Fibroblast of pulmonary artery (primary cell): ENCODE data around the gene PSORS1C2.

Experiments used
- DNase-seq: peaks from one replicate; pipeline ENCODE4 v3.0.0-alpha.2; 2010; ENCODE audit warnings: low read depth
- H3K4me3 ChIP-seq: replicated peaks from 2 replicates; pipeline ENCODE4 v1.5.1; 2011; ENCODE audit warnings: low read depth, mild to moderate bottlenecking, control low read depth, low read length, moderate library complexity
- CTCF ChIP-seq: IDR thresholded peaks from 2 replicates; pipeline ENCODE4 v1.5.1; 2011; ENCODE audit warnings: mild to moderate bottlenecking, control low read depth, low read length, inconsistent platforms; ENCODE audit errors: missing control alignments

The PSORS1C2 gene

GRCh38 chr6:31178143-31179041, 39.5 kb upstream of the PSORS1C2 start:
- DNase-seq = peak; percentile 37
- H3K4me3 ChIP-seq = no peak overlapping the region
- TF ChIP-seq CTCF = no peak

GRCh38 chr6:31175971-31176370, 37.1 kb upstream of the PSORS1C2 start:
- peak; percentile 59 for DNase-seq
- TF ChIP-seq CTCF = no peak
- H3K4me3 ChIP-seq = no peak overlapping the region

GRCh38 chr6:31174378-31174777, 35.5 kb upstream of the PSORS1C2 start:
- DNase-seq = no peak
- no peak overlapping the region for H3K4me3 ChIP-seq
- no peak for TF ChIP-seq CTCF

- no peak for TF ChIP-seq CTCF
- no peak for DNase-seq
- no peak overlapping the region for H3K4me3 ChIP-seq
Observed at GRCh38 chr6:31173406-31173805, 34.5 kb upstream of the PSORS1C2 start.

GRCh38 chr6:31172973-31173384, 34.1 kb upstream of the PSORS1C2 start:
- H3K4me3 ChIP-seq = no peak overlapping the region
- no peak for DNase-seq
- TF ChIP-seq CTCF = no peak

- no peak for TF ChIP-seq CTCF
- H3K4me3 ChIP-seq = no peak overlapping the region
Observed at GRCh38 chr6:31171931-31172905, 33.4 kb upstream of the PSORS1C2 start.

More at GRCh38 chr6:31171931-31172905, 33.4 kb upstream of the PSORS1C2 start:
- DNase-seq = no peak
